HEK293 (cell line): Measurements from ENCODE around the gene BHLHE41.

Experiments
- EGR2 ChIP-seq: fragments of 450-650 bp; formaldehyde crosslinking; IDR thresholded peaks from 2 replicates; pipeline ENCODE4 v1.5.1; 2016; ENCODE audit warnings: low read depth, missing biosample characterization, missing genetic modification characterization
- GLIS1 ChIP-seq: fragments of 450-650 bp; formaldehyde crosslinking; IDR thresholded peaks from 2 replicates; pipeline ENCODE4 v1.5.1; 2016; ENCODE audit warnings: missing biosample characterization, missing genetic modification characterization
- KLF1 ChIP-seq: fragments of 450-650 bp; formaldehyde crosslinking; IDR thresholded peaks from 2 replicates; pipeline ENCODE4 v1.5.1; 2016; ENCODE audit warnings: missing biosample characterization, missing genetic modification characterization
- KLF10 ChIP-seq: fragments of 450-650 bp; IDR thresholded peaks from 2 replicates; pipeline ENCODE4 v1.5.1; 2018; ENCODE audit warnings: missing biosample characterization, mild to moderate bottlenecking, missing genetic modification characterization
- MYNN ChIP-seq: fragments of 450-650 bp; formaldehyde crosslinking; IDR thresholded peaks from 2 replicates; pipeline ENCODE4 v1.5.1; 2016; ENCODE audit warnings: missing biosample characterization, missing genetic modification characterization, borderline replicate concordance
- PRDM1 ChIP-seq: fragments of 450-650 bp; formaldehyde crosslinking; IDR thresholded peaks from 2 replicates; pipeline ENCODE4; 2016; ENCODE audit warnings: missing biosample characterization, missing genetic modification characterization
- REPIN1 ChIP-seq: fragments of 450-650 bp; formaldehyde crosslinking; IDR thresholded peaks from 2 replicates; pipeline ENCODE4 v1.5.1; 2017; ENCODE audit warnings: missing biosample characterization, missing genetic modification characterization, low read depth
- SP2 ChIP-seq: fragments of 450-650 bp; formaldehyde crosslinking; IDR thresholded peaks from 2 replicates; pipeline ENCODE4 v1.5.1; 2016; ENCODE audit warnings: missing biosample characterization, missing genetic modification characterization
- SP3 ChIP-seq: fragments of 450-650 bp; formaldehyde crosslinking; IDR thresholded peaks from 2 replicates; pipeline ENCODE4 v1.5.1; 2016; ENCODE audit warnings: missing biosample characterization, missing genetic modification characterization
- TCF7L2 ChIP-seq: IDR thresholded peaks from 2 replicates; pipeline ENCODE4 v1.6.1; 2011; ENCODE audit warnings: low read depth, mild to moderate bottlenecking, inconsistent platforms, low read length, moderate library complexity, borderline replicate concordance
- ZBTB17 ChIP-seq: fragments of 450-650 bp; formaldehyde crosslinking; IDR thresholded peaks from 2 replicates; pipeline ENCODE4 v1.5.1; 2016; ENCODE audit warnings: missing biosample characterization, missing genetic modification characterization
- ZBTB7A ChIP-seq: fragments of 450-650 bp; formaldehyde crosslinking; IDR thresholded peaks from 2 replicates; pipeline ENCODE4 v1.5.1; 2016; ENCODE audit warnings: low read depth, missing biosample characterization, missing genetic modification characterization
- ZEB2 ChIP-seq: fragments of 450-650 bp; formaldehyde crosslinking; IDR thresholded peaks from 2 replicates; pipeline ENCODE4 v1.5.1; 2016; ENCODE audit warnings: missing biosample characterization, missing genetic modification characterization
- ZIC2 ChIP-seq: fragments of 450-650 bp; formaldehyde crosslinking; IDR thresholded peaks from 2 replicates; pipeline ENCODE4 v1.5.1; 2016; ENCODE audit warnings: missing biosample characterization, missing genetic modification characterization
- ZNF174 ChIP-seq: fragments of 450-650 bp; formaldehyde crosslinking; IDR thresholded peaks from 2 replicates; pipeline ENCODE4 v1.5.0; 2017; ENCODE audit warnings: missing biosample characterization, mild to moderate bottlenecking, missing genetic modification characterization
- ZNF18 ChIP-seq: fragments of 450-650 bp; formaldehyde crosslinking; IDR thresholded peaks from 2 replicates; pipeline ENCODE4 v1.5.1; 2016; ENCODE audit warnings: missing biosample characterization, missing genetic modification characterization
- ZNF335 ChIP-seq: fragments of 450-650 bp; formaldehyde crosslinking; conservative IDR thresholded peaks from 2 replicates; pipeline ENCODE4 v1.5.1; 2016; ENCODE audit warnings: missing biosample characterization, missing genetic modification characterization
- ZNF37A ChIP-seq: fragments of 450-650 bp; IDR thresholded peaks from 2 replicates; pipeline ENCODE4 v1.5.1; 2018; ENCODE audit warnings: missing biosample characterization, missing genetic modification characterization
- ZNF391 ChIP-seq: fragments of 450-650 bp; formaldehyde crosslinking; IDR thresholded peaks from 2 replicates; pipeline ENCODE4 v1.5.1; 2016; ENCODE audit warnings: low read depth, missing biosample characterization, missing genetic modification characterization, borderline replicate concordance
- ZNF501 ChIP-seq: fragments of 450-650 bp; formaldehyde crosslinking; IDR thresholded peaks from 2 replicates; pipeline ENCODE4 v1.5.1; 2016; ENCODE audit warnings: missing biosample characterization, missing genetic modification characterization
- ZNF549 ChIP-seq: fragments of 450-650 bp; IDR thresholded peaks from 2 replicates; pipeline ENCODE4 v1.5.1; 2018; ENCODE audit warnings: missing biosample characterization, missing genetic modification characterization, mild to moderate bottlenecking, inconsistent platforms, moderate library complexity
- ZNF561 ChIP-seq: fragments of 450-650 bp; IDR thresholded peaks from 2 replicates; pipeline ENCODE4 v1.5.1; 2018; ENCODE audit warnings: missing biosample characterization, missing genetic modification characterization, borderline replicate concordance
- ZNF600 ChIP-seq: fragments of 450-650 bp; formaldehyde crosslinking; IDR thresholded peaks from 2 replicates; pipeline ENCODE4 v1.5.1; 2016; ENCODE audit warnings: missing biosample characterization, missing genetic modification characterization
- ZNF621 ChIP-seq: fragments of 450-650 bp; formaldehyde crosslinking; IDR thresholded peaks from 2 replicates; pipeline ENCODE4 v1.5.1; 2017; ENCODE audit warnings: missing biosample characterization, missing genetic modification characterization
- ZNF629 ChIP-seq: fragments of 450-650 bp; formaldehyde crosslinking; IDR thresholded peaks from 2 replicates; pipeline ENCODE4 v1.5.1; 2017; ENCODE audit warnings: missing biosample characterization, missing genetic modification characterization
- ZNF660 ChIP-seq: fragments of 450-650 bp; IDR thresholded peaks from 2 replicates; pipeline ENCODE4 v1.5.1; 2018; ENCODE audit warnings: missing biosample characterization, mild to moderate bottlenecking, missing genetic modification characterization
- ZNF692 ChIP-seq: fragments of 450-650 bp; formaldehyde crosslinking; IDR thresholded peaks from 2 replicates; pipeline ENCODE4 v1.5.1; 2016; ENCODE audit warnings: missing biosample characterization, missing genetic modification characterization
- ZNF791 ChIP-seq: fragments of 450-650 bp; formaldehyde crosslinking; IDR thresholded peaks from 2 replicates; pipeline ENCODE4 v1.5.1; 2016; ENCODE audit warnings: missing biosample characterization, missing genetic modification characterization
- ZNF792 ChIP-seq: fragments of 450-650 bp; formaldehyde crosslinking; IDR thresholded peaks from 2 replicates; pipeline ENCODE4 v1.5.1; 2016; ENCODE audit warnings: missing biosample characterization, missing genetic modification characterization
- ZNF843 ChIP-seq: fragments of 450-650 bp; formaldehyde crosslinking; IDR thresholded peaks from 2 replicates; pipeline ENCODE4 v1.5.1; 2016; ENCODE audit warnings: missing biosample characterization, missing genetic modification characterization
- TF ChIP-seq, protein P1 (sequence below): fragments of 450-650 bp; formaldehyde crosslinking; IDR thresholded peaks from 2 replicates; pipeline ENCODE4 v1.5.1; 2017; ENCODE audit warnings: missing biosample characterization, missing genetic modification characterization
- TF ChIP-seq, protein P2 (sequence below): fragments of 450-650 bp; formaldehyde crosslinking; IDR thresholded peaks from 2 replicates; pipeline ENCODE4 v1.5.1; 2016; ENCODE audit warnings: missing biosample characterization, missing genetic modification characterization
- TF ChIP-seq, protein P3 (sequence below): fragments of 450-650 bp; formaldehyde crosslinking; IDR thresholded peaks from 2 replicates; pipeline ENCODE4 v1.5.1; 2016; ENCODE audit warnings: missing biosample characterization, missing genetic modification characterization

BHLHE41 gene

GRCh38 chr12:26113853-26114719 is 10.8 kb downstream of the BHLHE41 start (continued):
- TF ChIP-seq REPIN1 (tag by site-specific recombination) = no peak
- TF ChIP-seq, protein P1, sequence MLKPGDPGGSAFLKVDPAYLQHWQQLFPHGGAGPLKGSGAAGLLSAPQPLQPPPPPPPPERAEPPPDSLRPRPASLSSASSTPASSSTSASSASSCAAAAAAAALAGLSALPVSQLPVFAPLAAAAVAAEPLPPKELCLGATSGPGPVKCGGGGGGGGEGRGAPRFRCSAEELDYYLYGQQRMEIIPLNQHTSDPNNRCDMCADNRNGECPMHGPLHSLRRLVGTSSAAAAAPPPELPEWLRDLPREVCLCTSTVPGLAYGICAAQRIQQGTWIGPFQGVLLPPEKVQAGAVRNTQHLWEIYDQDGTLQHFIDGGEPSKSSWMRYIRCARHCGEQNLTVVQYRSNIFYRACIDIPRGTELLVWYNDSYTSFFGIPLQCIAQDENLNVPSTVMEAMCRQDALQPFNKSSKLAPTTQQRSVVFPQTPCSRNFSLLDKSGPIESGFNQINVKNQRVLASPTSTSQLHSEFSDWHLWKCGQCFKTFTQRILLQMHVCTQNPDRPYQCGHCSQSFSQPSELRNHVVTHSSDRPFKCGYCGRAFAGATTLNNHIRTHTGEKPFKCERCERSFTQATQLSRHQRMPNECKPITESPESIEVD (tag by site-specific recombination) = no peak
- peak; percentile 54 for TF ChIP-seq ZNF660 (tag by site-specific recombination)
- peak; percentile 80 for TF ChIP-seq GLIS1
- no peak for TF ChIP-seq ZNF18 (tag by site-specific recombination)
- TF ChIP-seq ZNF501 = peak; percentile 26; the same call in 1 of the 2 replicates
- TF ChIP-seq ZBTB7A (tag by site-specific recombination) = no peak
- peak; percentile 82 for TF ChIP-seq SP2 (tag by site-specific recombination)
- no peak for TF ChIP-seq ZNF174
- TF ChIP-seq ZEB2 (tag by site-specific recombination) = peak; percentile 93
- peak; percentile 94 for TF ChIP-seq TCF7L2
- TF ChIP-seq ZBTB17 (tag by site-specific recombination) = peak; percentile 82
- TF ChIP-seq, protein P2, sequence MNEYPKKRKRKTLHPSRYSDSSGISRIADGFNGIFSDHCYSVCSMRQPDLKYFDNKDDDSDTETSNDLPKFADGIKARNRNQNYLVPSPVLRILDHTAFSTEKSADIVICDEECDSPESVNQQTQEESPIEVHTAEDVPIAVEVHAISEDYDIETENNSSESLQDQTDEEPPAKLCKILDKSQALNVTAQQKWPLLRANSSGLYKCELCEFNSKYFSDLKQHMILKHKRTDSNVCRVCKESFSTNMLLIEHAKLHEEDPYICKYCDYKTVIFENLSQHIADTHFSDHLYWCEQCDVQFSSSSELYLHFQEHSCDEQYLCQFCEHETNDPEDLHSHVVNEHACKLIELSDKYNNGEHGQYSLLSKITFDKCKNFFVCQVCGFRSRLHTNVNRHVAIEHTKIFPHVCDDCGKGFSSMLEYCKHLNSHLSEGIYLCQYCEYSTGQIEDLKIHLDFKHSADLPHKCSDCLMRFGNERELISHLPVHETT (tag by site-specific recombination) = peak; percentile 68
- TF ChIP-seq, protein P3, sequence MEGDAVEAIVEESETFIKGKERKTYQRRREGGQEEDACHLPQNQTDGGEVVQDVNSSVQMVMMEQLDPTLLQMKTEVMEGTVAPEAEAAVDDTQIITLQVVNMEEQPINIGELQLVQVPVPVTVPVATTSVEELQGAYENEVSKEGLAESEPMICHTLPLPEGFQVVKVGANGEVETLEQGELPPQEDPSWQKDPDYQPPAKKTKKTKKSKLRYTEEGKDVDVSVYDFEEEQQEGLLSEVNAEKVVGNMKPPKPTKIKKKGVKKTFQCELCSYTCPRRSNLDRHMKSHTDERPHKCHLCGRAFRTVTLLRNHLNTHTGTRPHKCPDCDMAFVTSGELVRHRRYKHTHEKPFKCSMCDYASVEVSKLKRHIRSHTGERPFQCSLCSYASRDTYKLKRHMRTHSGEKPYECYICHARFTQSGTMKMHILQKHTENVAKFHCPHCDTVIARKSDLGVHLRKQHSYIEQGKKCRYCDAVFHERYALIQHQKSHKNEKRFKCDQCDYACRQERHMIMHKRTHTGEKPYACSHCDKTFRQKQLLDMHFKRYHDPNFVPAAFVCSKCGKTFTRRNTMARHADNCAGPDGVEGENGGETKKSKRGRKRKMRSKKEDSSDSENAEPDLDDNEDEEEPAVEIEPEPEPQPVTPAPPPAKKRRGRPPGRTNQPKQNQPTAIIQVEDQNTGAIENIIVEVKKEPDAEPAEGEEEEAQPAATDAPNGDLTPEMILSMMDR (tag by site-specific recombination) = peak; percentile 61
- TF ChIP-seq ZNF843 (tag by site-specific recombination) = peak; percentile 78
- peak; percentile 88; the same call in 1 of the 2 replicates for TF ChIP-seq ZNF692 (tag by site-specific recombination)
- TF ChIP-seq KLF1 (tag by site-specific recombination) = peak; percentile 87
- TF ChIP-seq ZNF391 = peak; percentile 19; the same call in 1 of the 2 replicates
- peak; percentile 66; the same call in 1 of the 2 replicates for TF ChIP-seq ZNF37A
- TF ChIP-seq ZNF621 = no peak
- peak; percentile 81 for TF ChIP-seq ZNF629
- peak; percentile 74 for TF ChIP-seq SP3 (tag by site-specific recombination)
- TF ChIP-seq ZNF792 (tag by site-specific recombination) = 0 out of 2 replicates have a peak, but pooled peaks have one; percentile 29
- TF ChIP-seq MYNN (tag by site-specific recombination) = no peak; the same call in 1 of the 2 replicates
- peak; percentile 92 for TF ChIP-seq ZNF600 (tag by site-specific recombination)
- peak; percentile 80 for TF ChIP-seq ZIC2
- no peak for TF ChIP-seq ZNF549 (tag by site-specific recombination)
- TF ChIP-seq KLF10 (tag by site-specific recombination) = peak; percentile 98
- peak; percentile 81 for TF ChIP-seq EGR2 (tag by site-specific recombination)
- TF ChIP-seq PRDM1 (tag by site-specific recombination) = peak; percentile 90
- TF ChIP-seq ZNF561 (tag by site-specific recombination) = peak; percentile 80
- no peak for TF ChIP-seq ZNF791 (tag by site-specific recombination)
- TF ChIP-seq ZNF335 (tag by site-specific recombination) = peak; percentile 53
